K562 (cell line): ENCODE measurements around the gene MLN. TPM values are rescaled to one million over a fixed set of nuclear protein-coding genes. Genes with fewer than 3 reads are reported as not detected.

Source experiments
- ATF1 ChIP-seq, 2 experiments: fragments of 450-650 bp in 1 of 2; IDR thresholded peaks; 2 replicates each; pipeline ENCODE4 v1.6.1; 2016; ENCODE audit warnings: missing compliant biosample characterization in 1 of 2, missing genetic modification characterization in 1 of 2
- CHD2 ChIP-seq: IDR thresholded peaks from 2 replicates; pipeline ENCODE4 v1.6.1; 2011; ENCODE audit warnings: low read depth, low read length
- GATAD2B ChIP-seq: fragments of 450-650 bp; IDR thresholded peaks from 2 replicates; pipeline ENCODE4 v1.6.1; 2017; ENCODE audit warnings: mild to moderate bottlenecking, borderline replicate concordance
- KDM2B ChIP-seq: fragments of 250-450 bp; sonication (Bioruptor Pico); IDR thresholded peaks from 2 replicates; pipeline ENCODE4 v1.8.0; 2021; ENCODE audit warnings: mild to moderate bottlenecking, moderate library complexity
- MTA1 ChIP-seq: fragments of 450-650 bp; IDR thresholded peaks from 2 replicates; pipeline ENCODE4 v1.6.1; 2017; ENCODE audit warnings: borderline replicate concordance
- NFE2 ChIP-seq: IDR thresholded peaks from 2 replicates; pipeline ENCODE4 v1.6.1; 2014; ENCODE audit warnings: antibody characterized with exemption, low read depth
- NFE2L1 ChIP-seq: fragments of 450-650 bp; IDR thresholded peaks from 2 replicates; pipeline ENCODE4 v1.6.1; 2016; ENCODE audit warnings: missing genetic modification characterization, low read depth, mild to moderate bottlenecking, missing compliant biosample characterization, moderate library complexity, borderline replicate concordance
- PATZ1 ChIP-seq: fragments of 250-450 bp; sonication (Bioruptor Pico); IDR thresholded peaks from 2 replicates; pipeline ENCODE4 v1.5.0; 2020; ENCODE audit warnings: mild to moderate bottlenecking, borderline replicate concordance
- POLR2AphosphoS5 ChIP-seq: IDR thresholded peaks from 2 replicates; pipeline ENCODE4 v1.6.1; 2011; ENCODE audit warnings: mild to moderate bottlenecking, low read depth, low read length, moderate library complexity; ENCODE audit not compliant: control insufficient read depth, insufficient read depth
- PRPF4 ChIP-seq: fragments of 200-400 bp; formaldehyde crosslinking; IDR thresholded peaks from one replicate; pipeline ENCODE4 v1.6.1; 2017; ENCODE audit warnings: low read length, low read depth, mild to moderate bottlenecking; ENCODE audit not compliant: insufficient read depth, poor library complexity, severe bottlenecking
- RAD51 ChIP-seq: fragments of 450-650 bp; IDR thresholded peaks from 2 replicates; pipeline ENCODE4 v1.7.1; 2016; ENCODE audit warnings: low read depth, mild to moderate bottlenecking, borderline replicate concordance
- RBM14 ChIP-seq: fragments of 200-400 bp; formaldehyde crosslinking; IDR thresholded peaks from 2 replicates; pipeline ENCODE4 v1.6.1; 2018; ENCODE audit warnings: low read depth, mild to moderate bottlenecking, low read length, moderate library complexity, borderline replicate concordance; ENCODE audit not compliant: insufficient read depth
- RFX1 ChIP-seq: fragments of 450-650 bp; IDR thresholded peaks from 2 replicates; pipeline ENCODE4 v1.6.1; 2016; ENCODE audit warnings: mild to moderate bottlenecking, moderate library complexity
- RHOXF2B ChIP-seq: fragments of 250-450 bp; sonication (Bioruptor Pico); conservative IDR thresholded peaks from 2 replicates; pipeline ENCODE4 v1.5.1; 2021
- SAFB2 ChIP-seq: fragments of 200-400 bp; formaldehyde crosslinking; IDR thresholded peaks from 2 replicates; pipeline ENCODE4 v1.6.1; 2018; ENCODE audit warnings: borderline replicate concordance, low read length, low read depth, moderate library complexity; ENCODE audit not compliant: severe bottlenecking
- SIN3A ChIP-seq, 2 experiments: fragments of 150-350 bp in 1 of 2; IDR thresholded peaks; 2 replicates each; pipeline ENCODE4 v1.6.1; 2011 to 2016; ENCODE audit warnings: borderline replicate concordance in 2 of 2, low read depth in 2 of 2, low read length in 2 of 2, mild to moderate bottlenecking in 2 of 2, moderate library complexity in 2 of 2; ENCODE audit not compliant: control insufficient read depth in 1 of 2
- SPI1 ChIP-seq: IDR thresholded peaks from 2 replicates; pipeline ENCODE4 v1.6.1; 2011; ENCODE audit warnings: low read depth, low read length, control low read depth, borderline replicate concordance
- TAL1 ChIP-seq: fragments of 450-650 bp; IDR thresholded peaks from 2 replicates; pipeline ENCODE4 v1.6.1; 2016; ENCODE audit warnings: mild to moderate bottlenecking
- TBL1XR1 ChIP-seq, 2 experiments: IDR thresholded peaks; 2 replicates each; pipeline ENCODE4 v1.6.1; 2012; ENCODE audit warnings: improper control_type of control experiment in 2 of 2, low read length in 2 of 2, mild to moderate bottlenecking in 1 of 2
- ZFX ChIP-seq: sonication (generic); formaldehyde crosslinking; IDR thresholded peaks from 2 replicates; pipeline ENCODE4 v1.8.0; 2022; ENCODE audit warnings: mild to moderate bottlenecking, missing genetic modification reagents, moderate library complexity
- ZNF212 ChIP-seq: fragments of 450-650 bp; formaldehyde crosslinking; IDR thresholded peaks from 2 replicates; pipeline ENCODE4 v1.4.0; 2020; ENCODE audit warnings: mild to moderate bottlenecking
- ZNF224 ChIP-seq: sonication (generic); formaldehyde crosslinking; IDR thresholded peaks from 2 replicates; pipeline ENCODE4 v1.8.0; 2022; ENCODE audit warnings: mild to moderate bottlenecking, missing genetic modification reagents
- ZNF699 ChIP-seq: fragments of 250-450 bp; sonication (Bioruptor Pico); IDR thresholded peaks from 2 replicates; pipeline ENCODE4 v1.8.0; 2021; ENCODE audit warnings: mild to moderate bottlenecking, moderate library complexity; ENCODE audit not compliant: insufficient replicate concordance
- ZNF75A ChIP-seq: fragments of 450-650 bp; formaldehyde crosslinking; IDR thresholded peaks from 2 replicates; pipeline ENCODE4 v1.4.0; 2020; ENCODE audit warnings: mild to moderate bottlenecking
- ZSCAN32 ChIP-seq: fragments of 450-650 bp; formaldehyde crosslinking; IDR thresholded peaks from 2 replicates; pipeline ENCODE4 v1.4.0; 2020; ENCODE audit warnings: mild to moderate bottlenecking, moderate library complexity
- polyA plus RNA-seq, 8 experiments: library from polyadenylated mRNA; depleted of rRNA in 4 of 8; stranded (reverse) in 5 of 8; unstranded in 3 of 8; fragments of >200 nt; fragmentation: Nextera tagmentation in 2 of 8; fragmentation: Illumina TruSeq in 1 of 8; extraction: Ambion mirVana in 2 of 8; extraction: Trizol in 1 of 8; gene quantifications; 2 replicates each; pipeline versions ENCODE4 v1.2.1 to v1.2.3, GENCODE V29; 2011 to 2014; ENCODE audit warnings: inconsistent platforms in 1 of 8, missing spikeins in 1 of 8
- total RNA-seq, 7 experiments: library from RNA; depleted of rRNA in 6 of 7; stranded (reverse); fragments of >200 nt in 6 of 7; fragmentation: Illumina TruSeq in 2 of 7; extraction: Trizol in 2 of 7; gene quantifications; 2 replicates each; pipeline versions ENCODE4 v1.2.1 to v1.2.3, GENCODE V29; 2011 to 2021; ENCODE audit warnings: low replicate concordance in 1 of 7

MLN gene
- total and polyA plus RNA-seq, 9 of the 15 experiments (the other 6 are each of a cell fraction or from before 2014, with no cell fraction given) = not detected

DNA sequence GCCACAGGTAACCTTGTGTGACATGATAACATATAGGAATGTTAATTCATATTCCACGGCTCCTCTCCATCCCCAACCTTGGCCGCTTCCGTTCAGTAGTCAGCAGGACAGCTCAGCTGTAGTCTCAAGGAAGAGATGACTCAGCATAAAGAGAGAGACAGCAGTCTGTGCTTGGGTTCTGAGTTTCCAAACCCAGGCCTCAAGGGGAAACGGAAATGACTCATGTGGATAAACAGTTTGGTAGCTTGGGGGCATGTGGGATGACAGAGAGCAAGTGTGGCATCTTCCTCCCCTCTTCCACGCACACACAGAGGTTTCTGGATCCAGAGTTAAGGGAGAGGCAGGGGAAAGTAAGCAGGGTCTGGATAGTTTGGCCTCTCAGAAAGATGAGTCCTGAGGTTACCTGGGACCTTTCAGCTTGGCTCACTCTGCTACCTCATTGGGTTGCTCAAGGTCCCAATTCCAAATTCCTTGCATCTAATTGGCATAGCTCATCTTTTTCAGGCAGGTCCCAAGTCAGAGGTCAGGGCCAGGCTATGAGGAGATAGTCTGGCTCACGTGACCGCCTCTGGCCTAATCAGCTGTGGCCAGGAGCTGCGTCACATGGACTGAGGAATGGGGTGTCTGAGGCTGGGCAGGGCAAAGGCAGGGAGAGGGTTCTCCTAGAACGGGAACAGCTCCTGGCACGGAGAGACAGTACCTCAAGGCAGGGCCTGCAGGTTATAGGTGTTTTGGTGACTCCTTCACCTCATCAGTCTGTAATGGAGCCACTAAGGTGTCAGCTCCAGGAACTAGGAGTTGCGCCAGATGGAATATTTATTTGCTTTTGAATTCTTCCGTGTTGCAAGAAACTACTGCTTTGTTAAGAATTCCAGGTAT is 36.5 kb upstream of the MLN start (continued):
- TF ChIP-seq ATF1 (CRISPR knock-in tag; IDR thresholded peaks at IDR 0.05) (no peak), ATF1 (tag; IDR thresholded peaks at IDR 0.05) (peak; percentile 86), ZFX (CRISPR knock-in tag) (no peak; the same call in 1 of the 2 replicates), NFE2L1 (tag) (peak; percentile 99), ZNF699 (CRISPR knock-in tag) (no peak), ZSCAN32 (CRISPR knock-in tag) (peak; percentile 73), SAFB2 (no peak), ZNF75A (CRISPR knock-in tag) (no peak), TBL1XR1 (IDR thresholded peaks at IDR 0.05; ENCODE audit: low read length in 2 of 2) (no peak; a peak in 1 of 4 replicates), RAD51 (peak; percentile 97), ZNF224 (CRISPR knock-in tag) (no peak), GATAD2B (peak; percentile 72), ZNF212 (CRISPR knock-in tag) (0 out of 2 replicates have a peak, but pooled peaks have one; percentile 36), RFX1 (no peak), MTA1 (peak; percentile 58; the same call in 1 of the 2 replicates), TAL1 (peak; percentile 88), SPI1 (peak; percentile 29; the same call in 1 of the 2 replicates), SIN3A (IDR thresholded peaks at IDR 0.05; ENCODE audit: borderline replicate concordance in 2 of 2, control insufficient read depth in 1 of 2, low read depth in 2 of 2, low read length in 2 of 2) (no peak; a peak in 1 of 4 replicates), POLR2AphosphoS5 (peak; percentile 54; the same call in 1 of the 2 replicates), KDM2B (no peak), NFE2 (peak; percentile 100), PRPF4 (no peak), PATZ1 (CRISPR knock-in tag) (no peak), RBM14 (no peak), CHD2 (no peak), RHOXF2B (CRISPR knock-in tag) (no peak)
